Measurements from ENCODE around the gene RD3L. TPM values are rescaled to one million over a fixed set of nuclear protein-coding genes. Genes with fewer than 3 reads are reported as not detected.
"Not testable (repeated sequence)": the region's sequence is repeated elsewhere in the genome, so short reads cannot be mapped to it uniquely, and the experiment has no call there.

RD3L gene
- total and polyA plus RNA-seq, 12 donors, result 2.9 to 42.1 (median 25.3) TPM

GRCh38 chr14:103928011-103928890 lies 14.1 kb downstream of the RD3L start, which contains the start of gene TDRD9:
Gene TDRD9 (plus strand): TSS chr14:103928456. CDS start chr14:103928510, 54 bp downstream.
- no peaks in the 10 kb centered on the region for H3K9me3 ChIP-seq
- intact Hi-C loops (cut with DNase I), result no loop called here
- TF ChIP-seq, protein P1, sequence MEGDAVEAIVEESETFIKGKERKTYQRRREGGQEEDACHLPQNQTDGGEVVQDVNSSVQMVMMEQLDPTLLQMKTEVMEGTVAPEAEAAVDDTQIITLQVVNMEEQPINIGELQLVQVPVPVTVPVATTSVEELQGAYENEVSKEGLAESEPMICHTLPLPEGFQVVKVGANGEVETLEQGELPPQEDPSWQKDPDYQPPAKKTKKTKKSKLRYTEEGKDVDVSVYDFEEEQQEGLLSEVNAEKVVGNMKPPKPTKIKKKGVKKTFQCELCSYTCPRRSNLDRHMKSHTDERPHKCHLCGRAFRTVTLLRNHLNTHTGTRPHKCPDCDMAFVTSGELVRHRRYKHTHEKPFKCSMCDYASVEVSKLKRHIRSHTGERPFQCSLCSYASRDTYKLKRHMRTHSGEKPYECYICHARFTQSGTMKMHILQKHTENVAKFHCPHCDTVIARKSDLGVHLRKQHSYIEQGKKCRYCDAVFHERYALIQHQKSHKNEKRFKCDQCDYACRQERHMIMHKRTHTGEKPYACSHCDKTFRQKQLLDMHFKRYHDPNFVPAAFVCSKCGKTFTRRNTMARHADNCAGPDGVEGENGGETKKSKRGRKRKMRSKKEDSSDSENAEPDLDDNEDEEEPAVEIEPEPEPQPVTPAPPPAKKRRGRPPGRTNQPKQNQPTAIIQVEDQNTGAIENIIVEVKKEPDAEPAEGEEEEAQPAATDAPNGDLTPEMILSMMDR (IDR thresholded peaks at IDR 0.05), result no peak
- H3K36me3 ChIP-seq, result no peaks in the 10 kb centered on the region
- 59 to 61% methylated on average over 92 to 97 of the region's 97 CpGs for WGBS, 2 donors
- peak within 1 kb of the TSS in 2 of 10 donors; percentile 14 to 29 for H3K4me3 ChIP-seq
- peaks cover 0 to 32% (median 5%) of the 10 kb centered on the region in 9 donors for H3K4me1 ChIP-seq
- H3K27ac ChIP-seq, result no peak within 1 kb of the TSS
- DNase-seq (no peak), ATAC-seq (peak in 1 of 8 donors; percentile 53)
- peaks cover 0 to 6% (median 0%) of the 10 kb centered on the region in 7 donors for H3K27me3 ChIP-seq

DNA sequence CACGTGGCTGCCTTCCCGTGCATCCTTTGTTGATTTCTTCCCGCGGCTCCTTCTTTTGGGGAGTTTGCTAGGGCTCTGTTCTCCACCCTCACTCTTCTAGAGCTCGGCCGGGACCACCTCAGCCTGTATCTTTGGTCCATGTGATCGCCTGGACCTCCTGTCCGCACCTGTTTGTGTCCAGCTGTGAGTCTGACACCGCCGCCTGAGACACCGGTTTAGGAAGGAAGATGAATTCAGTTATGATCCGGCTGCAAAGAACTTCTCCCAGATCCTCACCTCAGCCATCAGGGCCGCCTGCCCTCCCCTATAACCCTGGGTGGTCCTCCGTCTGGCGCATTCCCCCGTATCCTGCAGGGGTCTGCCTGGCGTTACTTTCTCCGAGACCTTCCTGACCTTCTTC lies 14.8 kb downstream of the RD3L start:
- Histone ChIP-seq H3K4me1 (peaks cover 0 to 29% (median 6%) of the 10 kb centered on the region in 9 donors), H3K36me3 (no peaks in the 10 kb centered on the region), H3K9me3 (no peaks in the 10 kb centered on the region), H3K4me3 (no peak overlapping the region), H3K27me3 (peaks cover 0 to 8% (median 0%) of the 10 kb centered on the region in 7 donors), H3K27ac (no peak overlapping the region)
- intact Hi-C loops (cut with DNase I), result no loop called here
- 94% methylated on average over 17 to 18 of the region's 18 CpGs for WGBS, 2 donors
- no peak for DNase-seq
- ATAC-seq, result no peak
- TF ChIP-seq, protein P1 (IDR thresholded peaks at IDR 0.05), result no peak

- no peaks in the 10 kb centered on the region for H3K9me3 ChIP-seq
- intact Hi-C loops (cut with DNase I), result no loop called here
- H3K36me3 ChIP-seq, result no peaks in the 10 kb centered on the region
- H3K27ac ChIP-seq, result no peak overlapping the region
- 89 to 90% methylated on average over 5 of the region's 5 CpGs for WGBS, 2 donors
- DNase-seq (no peak), ATAC-seq (no peak)
- peaks cover 0 to 23% (median 8%) of the 10 kb centered on the region in 9 donors for H3K4me1 ChIP-seq
- no peak overlapping the region for H3K4me3 ChIP-seq
- peaks cover 0 to 16% (median 0%) of the 10 kb centered on the region in 7 donors for H3K27me3 ChIP-seq
- TF ChIP-seq, protein P1 (IDR thresholded peaks at IDR 0.05), result no peak
Observed at GRCh38 chr14:103925316-103925715, 17.0 kb downstream of the RD3L start.

DNA sequence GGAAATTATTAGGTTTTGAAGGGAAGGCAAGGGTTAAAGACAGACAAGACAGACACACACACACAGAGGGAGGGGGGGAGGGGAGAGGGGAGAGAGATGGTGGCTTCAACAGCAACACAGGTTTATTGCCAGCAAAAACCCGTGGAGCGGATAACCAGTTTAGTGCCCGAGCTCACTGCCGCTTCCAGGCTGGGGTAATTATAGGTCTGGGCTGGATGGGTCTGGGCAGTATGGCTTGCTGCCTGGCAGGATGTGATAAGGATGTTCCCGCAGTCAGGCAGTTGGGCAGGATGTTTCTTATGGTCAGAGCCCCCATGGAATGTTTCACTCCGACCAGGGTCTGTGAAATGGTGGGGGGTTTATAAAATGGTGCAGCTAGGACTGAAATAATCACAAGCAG lies 18.5 kb downstream of the RD3L start:
- DNase-seq, result peak; percentile 46 to 61
- Histone ChIP-seq H3K4me3 (no peak overlapping the region), H3K36me3 (no peaks in the 10 kb centered on the region), H3K27me3 (peaks cover 0 to 16% (median 0%) of the 10 kb centered on the region in 7 donors), H3K9me3 (no peaks in the 10 kb centered on the region), H3K4me1 (peaks cover 3 to 36% (median 22%) of the 10 kb centered on the region in 9 donors), H3K27ac (peak overlapping the region in 7 of 10 donors; percentile 33 to 73 (median 65))
- ATAC-seq, result peak; percentile 26 to 82 (median 59)
- intact Hi-C loops (cut with DNase I), result no loop called here
- WGBS, 2 donors, result 2 to 3% methylated on average over 6 of the region's 6 CpGs
- TF ChIP-seq, protein P1 (IDR thresholded peaks at IDR 0.05), result no peak

DNA sequence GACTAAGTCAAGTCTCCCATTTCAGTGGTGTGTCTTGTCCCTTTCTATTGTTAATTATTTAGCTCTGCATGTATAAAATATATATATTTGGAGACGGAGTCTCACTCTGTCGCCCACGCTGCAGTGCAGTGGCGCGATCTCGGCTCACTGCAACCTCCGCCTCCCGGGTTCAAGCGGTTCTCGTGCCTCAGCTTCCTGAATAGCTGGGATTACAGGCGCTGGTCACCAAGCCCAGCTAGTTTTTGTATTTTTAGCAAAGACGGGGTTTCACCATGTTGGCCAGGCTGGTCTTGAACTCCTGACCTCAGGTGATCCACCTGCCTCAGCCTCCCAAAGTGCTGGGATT lies 20.5 kb downstream of the RD3L start:
- H3K4me3 ChIP-seq, result peak overlapping the region in 7 of 10 donors; percentile 81 to 100 (median 96)
- H3K36me3 ChIP-seq, result peaks cover 0 to 19% (median 0%) of the 10 kb centered on the region in 9 donors
- intact Hi-C loops (cut with DNase I); H3K9me3 ChIP-seq; ATAC-seq; DNase-seq: not testable (repeated sequence)
- H3K27me3 ChIP-seq, result peaks cover 0 to 10% (median 0%) of the 10 kb centered on the region in 7 donors
- peaks cover 3 to 51% (median 30%) of the 10 kb centered on the region in 9 donors for H3K4me1 ChIP-seq
- peak overlapping the region in 1 of 10 donors; percentile 95 for H3K27ac ChIP-seq
- 64 to 66% methylated on average over 12 of the region's 12 CpGs for WGBS, 2 donors
